ENCODE data around the gene DPH7.

GRCh38 chr9:137626464-137626863 is 47.7 kb upstream of the DPH7 start:
- TF ChIP-seq CTCF (IDR thresholded peaks at IDR 0.05) = no peak
- TF ChIP-seq POLR2A (IDR thresholded peaks at IDR 0.05) = no peak

All from tibial nerve (tissue), 3 donors.